GM10847 (cell line): ENCODE results near the gene FKBP8.
A peak's percentile ranks its signal among the peaks of the same experiment; 100 is the strongest.

Experiments used
- POLR2A ChIP-seq: IDR thresholded peaks from 2 replicates; pipeline ENCODE4 v1.6.1; 2011; ENCODE audit not compliant: insufficient read length; ENCODE audit errors: extremely low read depth

FKBP8 gene

GRCh38 chr19:18542941-18543813 is at the start of gene FKBP8:
FKBP8 (minus strand) TSS chr19:18543573; CDS start chr19:18541970, 1,603 bp downstream.
- no peak for TF ChIP-seq POLR2A

- no peak for TF ChIP-seq POLR2A
Measured at GRCh38 chr19:18591735-18592385, 48.5 kb upstream of the FKBP8 start.

GRCh38 chr19:18590273-18591272 is 47.2 kb upstream of the FKBP8 start:
- TF ChIP-seq POLR2A = no peak

- no peak for TF ChIP-seq POLR2A
Measured at GRCh38 chr19:18589380-18590272, 46.3 kb upstream of the FKBP8 start.

GRCh38 chr19:18588611-18589379 is 45.4 kb upstream of the FKBP8 start, which contains the start of gene REX1BD:
REX1BD (plus strand) TSS chr19:18588798; CDS start chr19:18588802, 4 bp downstream.
- TF ChIP-seq POLR2A = peak; percentile 78

GRCh38 chr19:18587962-18588610 is 44.7 kb upstream of the FKBP8 start:
- TF ChIP-seq POLR2A = no peak

GRCh38 chr19:18587561-18587960 is 44.2 kb upstream of the FKBP8 start:
- TF ChIP-seq POLR2A = no peak

GRCh38 chr19:18586306-18586705 is 42.9 kb upstream of the FKBP8 start:
- TF ChIP-seq POLR2A = no peak

GRCh38 chr19:18580311-18580710 is 36.9 kb upstream of the FKBP8 start:
- no peak for TF ChIP-seq POLR2A

- TF ChIP-seq POLR2A = no peak
Measured at GRCh38 chr19:18577365-18577914, 34.1 kb upstream of the FKBP8 start.

- no peak for TF ChIP-seq POLR2A
Measured at GRCh38 chr19:18576383-18576782, 33.0 kb upstream of the FKBP8 start.

GRCh38 chr19:18574691-18575291 is 31.4 kb upstream of the FKBP8 start:
- TF ChIP-seq POLR2A = no peak
